Lower lobe of right lung (tissue), 2 donors: ENCODE results near the gene HDAC3. TPM values are rescaled to one million over a fixed set of nuclear protein-coding genes. Genes with fewer than 3 reads are reported as not detected.

Source experiments
- ATAC-seq, 2 donors: fragments of 200-7000 bp; cut with Tn5 transposase; one replicate each; pipeline ENCODE4 v1.9.1; 2020 to 2022; ENCODE audit warnings: mild to moderate bottlenecking in 2 of 2, moderate library complexity in 2 of 2
- DNase-seq: peaks from one replicate; pipeline ENCODE4 v3.0.0-alpha.2; 2020
- H3K27ac ChIP-seq: fragments of 200-600 bp; one replicate; pipeline ENCODE4 v1.8.0; 2022
- H3K27me3 ChIP-seq: fragments of 200-600 bp; one replicate; pipeline ENCODE4 v1.8.0; 2022; ENCODE audit warnings: low read depth
- H3K36me3 ChIP-seq: fragments of 200-600 bp; one replicate; pipeline ENCODE4 v1.8.0; 2022; ENCODE audit warnings: mild to moderate bottlenecking
- H3K4me1 ChIP-seq: fragments of 200-600 bp; one replicate; pipeline ENCODE4 v1.8.0; 2022
- H3K4me3 ChIP-seq: fragments of 200-600 bp; one replicate; pipeline ENCODE4 v1.8.0; 2022; ENCODE audit warnings: mild to moderate bottlenecking
- H3K9me3 ChIP-seq: fragments of 200-600 bp; one replicate; pipeline ENCODE4 v1.8.0; 2022
- CTCF ChIP-seq: fragments of 200-600 bp; IDR thresholded peaks from one replicate; pipeline ENCODE4 v1.8.0; 2022; ENCODE audit warnings: antibody characterized with exemption, mild to moderate bottlenecking
- intact Hi-C: fragments of 100-400 bp; cut with DNase I; formaldehyde crosslinking; loops from one replicate; pipeline ENCODE4 v1.11.0; 2022
- total RNA-seq: library from RNA; stranded (reverse); fragmentation: NEBNext Ultra II Directional; extraction: Animal tissue kit (Norgen Biotek cat#: 25700); gene quantifications from one replicate; pipeline ENCODE4 v1.2.1, GENCODE V29; 2021
- donor health status: DM: no; HTN: yes; CAD: no; lungs with severe emphysema.

HDAC3 gene
- total RNA-seq, 1 donor from 2014 or later = 45.8 TPM

- no peaks in the 10 kb centered on the region for H3K4me1 ChIP-seq
- intact Hi-C loops = no loop called here
- no peaks in the 10 kb centered on the region for H3K27me3 ChIP-seq
- H3K27ac ChIP-seq = no peak overlapping the region
- TF ChIP-seq CTCF = no peak
- H3K4me3 ChIP-seq = no peak overlapping the region
- peaks cover 58% of the 10 kb centered on the region for H3K36me3 ChIP-seq
- H3K9me3 ChIP-seq = no peaks in the 10 kb centered on the region
- DNase-seq (no peak), ATAC-seq (no peak)
These were observed 50.4 kb downstream of the HDAC3 start for GRCh38 chr5:141586246-141586645.

GRCh38 chr5:141585594-141585993 is 51.1 kb downstream of the HDAC3 start:
- Histone ChIP-seq H3K4me1 (no peaks in the 10 kb centered on the region), H3K27ac (no peak overlapping the region), H3K4me3 (no peak overlapping the region), H3K9me3 (no peaks in the 10 kb centered on the region), H3K36me3 (peaks cover 65% of the 10 kb centered on the region), H3K27me3 (no peaks in the 10 kb centered on the region)
- ATAC-seq = no peak
- no peak for TF ChIP-seq CTCF
- intact Hi-C loops = no loop called here
- DNase-seq = no peak

- no peak for DNase-seq
- Histone ChIP-seq H3K27me3 (no peaks in the 10 kb centered on the region), H3K4me1 (no peaks in the 10 kb centered on the region), H3K4me3 (no peak overlapping the region), H3K36me3 (peaks cover 96% of the 10 kb centered on the region), H3K9me3 (no peaks in the 10 kb centered on the region), H3K27ac (no peak overlapping the region)
- no peak for TF ChIP-seq CTCF
- no peak for ATAC-seq
- intact Hi-C loops = no loop called here
These were observed 62.5 kb downstream of the HDAC3 start for GRCh38 chr5:141574122-141574510.

- no peak for TF ChIP-seq CTCF
- Histone ChIP-seq H3K9me3 (no peaks in the 10 kb centered on the region), H3K36me3 (peaks cover 96% of the 10 kb centered on the region), H3K27ac (no peak overlapping the region), H3K4me3 (no peak overlapping the region), H3K27me3 (no peaks in the 10 kb centered on the region), H3K4me1 (no peaks in the 10 kb centered on the region)
- ATAC-seq (no peak), DNase-seq (no peak)
- intact Hi-C loops = no loop called here
These were observed 63.0 kb downstream of the HDAC3 start for GRCh38 chr5:141573489-141574121.

Other genes starting within 250 kb of the HDAC3 start
- 5.3 TPM for gene PCDHGB4, start 249.2 kb downstream of the HDAC3 start, total RNA-seq
- gene PCDHGA8, start 244.2 kb downstream of the HDAC3 start, total RNA-seq = 1.5 TPM
- 9.1 TPM for gene PCDHGB5, start 238.9 kb downstream of the HDAC3 start, total RNA-seq
- 4.8 TPM for gene PCDHGA9, start 234.1 kb downstream of the HDAC3 start, total RNA-seq
- gene PCDHGB6, start 228.8 kb downstream of the HDAC3 start, total RNA-seq = 7.7 TPM
- gene PCDHGA10, start 223.9 kb downstream of the HDAC3 start, total RNA-seq = 5.4 TPM
- gene PCDHGB7, start 219.2 kb downstream of the HDAC3 start, total RNA-seq = 15.9 TPM
- gene PCDHGA11, start 215.8 kb downstream of the HDAC3 start, total RNA-seq = 3.2 TPM
- 5.9 TPM for gene PCDHGA12, start 206.3 kb downstream of the HDAC3 start, total RNA-seq
- 82.4 TPM for gene PCDHGC3, start 160.9 kb downstream of the HDAC3 start, total RNA-seq
- gene PCDHGC4, start 151.8 kb downstream of the HDAC3 start, total RNA-seq = 1.5 TPM
- gene PCDHGC5, start 147.8 kb downstream of the HDAC3 start, total RNA-seq = 1.8 TPM
- gene DIAPH1, start 17.8 kb downstream of the HDAC3 start, total RNA-seq = 118 TPM
- gene RELL2, start 148 bp upstream of the HDAC3 start, total RNA-seq = 5.5 TPM
- 20.4 TPM for gene FCHSD1, start 14.6 kb upstream of the HDAC3 start, total RNA-seq
- gene ARAP3, start 45.4 kb upstream of the HDAC3 start, total RNA-seq = 35.2 TPM
- gene PCDH1, start 241.6 kb upstream of the HDAC3 start, total RNA-seq = 55.7 TPM